NCI-H446 (cell line): Measurements from ENCODE around the gene TYW1.
"Not testable (repeated sequence)": the region's sequence is repeated elsewhere in the genome, so short reads cannot be mapped to it uniquely, and the experiment has no call there.

Experiments used
- DNase-seq, 2 experiments: peaks; one replicate each; lab custom pipeline; 2025; lab: John Stamatoyannopoulos, UW

TYW1 gene

GRCh38 chr7:66996444-66997191 is at the start of gene TYW1:
Gene TYW1 (plus strand): TSS chr7:66996833. CDS start chr7:66996979, 146 bp downstream.
- peak; percentile 95 to 98 for DNase-seq

DNA sequence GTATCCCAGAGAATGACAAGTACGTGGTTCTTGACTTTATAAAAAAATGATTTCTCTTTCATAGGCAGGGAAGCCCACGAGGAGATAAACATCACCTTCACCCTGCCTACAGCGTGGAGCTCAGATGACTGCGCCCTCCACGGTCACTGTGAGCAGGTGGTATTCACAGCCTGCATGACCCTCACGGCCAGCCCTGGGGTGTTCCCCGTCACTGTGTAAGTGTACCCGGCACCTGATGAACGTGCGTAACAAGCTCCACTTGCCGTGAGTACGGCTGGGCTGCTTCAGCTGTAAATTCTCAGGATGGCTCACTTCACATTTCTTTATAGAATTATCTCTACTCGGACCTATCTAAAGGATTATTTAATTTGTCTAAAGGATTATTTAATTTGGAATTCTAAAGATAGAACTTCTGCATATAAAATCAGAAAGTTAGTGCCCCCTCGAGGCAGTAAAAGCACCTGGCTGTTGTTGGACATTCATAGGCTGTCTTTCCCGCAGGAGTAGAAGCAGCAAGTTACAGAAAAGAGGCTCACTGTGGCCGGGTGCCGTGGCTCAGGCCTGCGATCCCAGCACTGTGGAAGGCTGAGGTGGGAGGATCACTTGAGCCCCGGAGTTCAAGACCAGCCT is 48.0 kb upstream of the TYW1 start:
- DNase-seq: no peak

GRCh38 chr7:66950311-66950710 is 46.3 kb upstream of the TYW1 start:
- no peak for DNase-seq

- DNase-seq: no peak
These were observed 45.9 kb upstream of the TYW1 start for GRCh38 chr7:66950763-66951162.

DNA sequence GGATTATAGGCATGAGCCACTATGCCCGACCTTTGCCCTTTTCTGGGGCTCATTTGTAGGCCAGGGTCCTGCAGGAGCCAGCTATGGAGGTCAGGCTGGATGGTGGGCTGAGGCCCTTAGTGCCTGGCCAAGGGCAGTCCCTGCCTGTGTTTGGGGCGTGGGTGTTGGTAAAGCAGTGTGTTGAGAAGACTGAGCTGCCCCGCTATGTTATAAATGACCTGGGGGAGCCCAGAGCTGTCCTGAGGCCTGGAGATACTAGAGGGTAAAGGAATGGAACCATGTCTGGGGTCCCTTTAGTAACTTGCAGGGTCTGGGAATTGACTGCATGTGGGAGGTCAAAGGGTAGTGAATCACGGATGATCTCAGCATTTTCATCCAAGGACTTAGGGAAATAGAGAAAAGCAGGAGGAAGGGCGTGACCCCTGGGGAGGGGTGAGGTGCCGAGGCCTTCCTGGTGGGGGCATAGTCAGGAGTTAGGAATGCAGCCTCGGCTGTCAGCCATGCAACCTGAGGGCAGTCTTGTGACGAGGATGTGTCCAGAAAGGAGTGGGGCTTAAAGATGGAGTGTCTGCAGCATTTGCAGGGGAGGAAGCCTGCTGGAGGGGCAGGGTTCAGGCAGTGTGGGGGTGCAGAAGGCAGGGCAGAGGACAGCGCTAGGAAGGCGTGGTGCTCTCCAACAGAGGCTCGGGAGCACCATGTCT is 44.1 kb upstream of the TYW1 start:
- DNase-seq: no peak

DNA sequence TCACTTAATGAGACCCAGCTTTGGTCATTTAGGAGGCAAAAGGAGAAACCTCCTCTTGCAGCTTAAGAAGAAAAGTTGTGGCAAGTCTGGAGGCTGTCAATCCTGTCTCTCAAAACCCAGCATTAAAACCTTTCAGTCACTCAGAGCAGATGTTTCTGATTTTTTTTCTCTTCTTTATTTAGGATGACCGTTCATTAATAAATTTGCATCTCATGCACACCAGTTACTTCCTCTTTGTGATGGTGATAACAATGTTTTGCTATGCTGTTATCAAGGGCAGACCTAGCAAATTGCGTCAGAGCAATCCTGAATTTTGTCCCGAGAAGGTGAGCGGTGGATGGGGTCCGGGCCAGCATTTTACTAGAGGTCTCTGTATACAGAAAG is 43.6 kb upstream of the TYW1 start:
- no peak for DNase-seq

DNA sequence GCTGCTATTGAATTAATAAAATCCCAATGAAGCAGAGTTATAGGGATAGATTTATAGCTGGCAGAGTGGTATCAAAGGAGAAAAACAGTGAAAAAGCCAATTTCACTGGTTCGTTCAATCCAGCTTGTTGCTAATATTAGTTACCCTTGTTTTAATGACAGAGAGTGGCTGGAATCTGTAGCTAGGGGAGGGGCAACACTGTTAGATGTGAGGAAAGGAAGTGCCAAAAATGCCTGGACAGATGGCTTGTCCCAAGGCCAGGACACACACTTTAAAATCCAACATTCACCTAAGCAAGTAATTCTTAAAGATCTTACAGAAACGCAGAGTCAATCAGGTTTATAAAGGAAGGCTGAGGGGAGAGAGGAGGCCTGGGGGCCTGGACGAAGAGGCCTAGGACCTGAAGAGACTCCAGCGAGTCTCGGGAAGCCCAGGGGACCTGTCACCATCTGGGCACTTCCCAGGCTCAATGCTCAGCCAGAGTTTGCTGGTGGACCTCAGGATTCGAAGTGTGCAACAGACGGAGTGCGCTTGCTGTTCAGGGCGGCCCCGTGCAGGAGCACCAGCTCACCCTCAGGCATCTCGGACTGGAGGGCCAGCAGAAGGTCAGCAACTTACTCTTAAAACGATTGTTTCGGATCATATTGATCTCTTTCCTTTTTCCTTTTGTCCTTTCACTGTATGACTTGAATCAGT is 38.9 kb upstream of the TYW1 start:
- no peak for DNase-seq

DNA sequence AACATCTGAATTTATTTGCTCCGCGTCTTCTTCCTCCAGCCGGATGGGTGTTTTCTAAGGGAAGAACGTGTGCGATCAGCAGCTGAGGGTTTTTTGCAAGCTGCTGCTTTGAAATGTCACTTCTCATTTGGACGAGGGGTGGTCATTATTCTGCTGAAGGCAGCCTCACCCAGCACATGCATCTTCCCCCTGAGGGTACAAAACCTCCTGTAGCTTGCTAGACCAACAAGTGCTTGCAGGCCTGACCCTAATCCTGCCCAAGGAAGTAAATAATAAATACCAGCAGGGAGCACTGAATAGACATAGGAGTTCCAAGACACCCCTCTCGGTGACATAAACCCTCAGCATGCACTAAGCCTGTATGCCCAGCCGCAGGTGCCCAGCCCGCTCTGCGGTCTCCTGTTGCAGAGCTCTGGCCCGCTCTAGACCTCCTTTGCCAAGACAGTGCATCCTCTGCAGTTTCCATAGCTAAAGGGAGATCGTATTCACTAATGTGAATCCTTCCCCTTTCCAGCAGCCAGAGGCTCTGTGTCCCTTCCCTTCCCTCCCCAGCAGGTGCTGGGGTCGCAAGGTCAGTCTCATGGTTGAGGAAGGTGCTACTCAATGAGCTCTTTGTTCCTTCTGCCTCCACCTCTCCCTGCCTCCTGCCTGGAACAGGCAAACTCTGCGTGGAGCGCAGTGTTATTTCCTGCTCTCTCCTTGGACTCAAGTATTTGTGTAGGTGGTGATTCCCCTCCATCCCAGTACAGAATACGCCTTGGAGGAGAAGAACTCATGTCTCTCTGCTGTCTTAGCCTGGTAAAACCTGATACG is 37.9 kb upstream of the TYW1 start:
- no peak for DNase-seq

DNA sequence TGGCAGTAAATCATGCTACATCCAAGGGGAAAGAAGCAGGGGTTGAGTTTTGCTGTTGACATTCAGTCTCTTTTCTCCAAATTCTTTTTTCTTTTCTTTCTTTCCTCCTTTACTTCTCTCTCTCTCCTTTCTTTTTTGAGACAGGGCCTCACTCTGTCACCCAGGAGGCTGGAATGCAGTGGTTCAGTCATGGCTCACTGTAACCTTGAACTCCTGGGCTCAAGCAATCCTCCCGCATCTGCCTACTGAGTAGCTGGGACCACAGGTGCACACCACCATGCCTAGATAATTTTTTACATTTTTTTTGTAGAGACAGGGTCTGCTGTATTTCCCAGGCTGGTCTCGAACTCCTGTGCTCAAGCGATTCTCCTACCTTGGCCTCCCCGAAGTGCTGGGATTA is 36.4 kb upstream of the TYW1 start:
- no peak for DNase-seq

DNA sequence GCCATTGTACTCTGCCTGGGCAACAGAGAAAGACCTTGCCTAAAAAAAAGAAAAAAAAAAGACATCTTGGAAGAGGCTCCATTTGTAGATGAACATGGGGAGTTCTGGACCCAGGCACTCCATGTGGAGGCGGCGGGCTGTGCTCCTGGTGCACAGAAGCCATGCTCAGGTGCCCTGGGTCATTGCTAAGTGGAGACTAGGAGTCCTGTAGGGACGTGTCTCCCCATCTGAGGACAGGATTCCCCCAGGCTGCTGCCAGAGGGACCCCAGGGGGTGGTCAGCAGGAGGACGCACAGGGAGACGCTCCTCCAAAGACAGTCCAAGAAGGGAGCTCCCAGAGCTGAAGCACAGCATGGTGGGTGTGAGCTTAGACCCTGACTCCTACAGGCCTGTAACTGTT is 35.5 kb upstream of the TYW1 start:
- DNase-seq: no peak

DNA sequence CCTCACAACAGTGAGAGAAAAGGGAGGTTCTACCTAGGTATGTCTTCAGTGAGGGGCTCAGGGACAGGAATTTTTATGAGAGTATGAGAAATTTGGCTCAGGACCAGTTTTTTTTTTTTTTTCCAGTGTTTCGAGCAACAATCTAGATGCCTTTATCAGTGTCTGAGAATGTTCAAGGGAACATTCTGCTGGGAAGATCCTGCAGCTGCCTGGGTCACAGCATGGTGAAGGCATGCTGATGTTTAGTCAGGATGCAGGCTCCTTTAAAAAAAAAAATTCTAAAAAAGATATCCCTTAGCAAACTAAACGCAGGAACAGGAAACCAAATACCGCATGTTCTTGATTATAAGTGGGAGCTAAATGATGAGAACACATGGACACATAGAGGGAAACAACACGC is 32.2 kb upstream of the TYW1 start:
- DNase-seq: no peak

DNA sequence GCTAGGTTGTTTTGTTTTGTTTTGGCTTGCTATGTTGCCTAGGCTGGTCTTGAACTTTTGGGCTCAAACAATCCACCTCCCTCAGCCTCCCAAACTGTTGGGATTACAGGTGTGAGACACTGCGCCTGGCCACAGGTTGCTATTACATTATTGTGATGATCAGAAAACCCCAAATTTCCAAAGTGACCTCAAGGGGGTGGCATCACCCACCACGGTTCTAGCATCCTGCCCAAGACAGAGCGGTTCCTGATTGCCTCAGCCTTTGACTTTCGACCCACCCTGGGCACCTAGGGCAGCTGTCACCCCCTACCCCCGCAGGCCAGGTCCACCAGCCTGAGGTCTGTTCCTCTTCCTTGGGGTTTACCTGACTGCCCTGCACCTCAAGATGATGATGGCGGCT is 29.6 kb upstream of the TYW1 start:
- DNase-seq: no peak

GRCh38 chr7:66969001-66969400 is 27.6 kb upstream of the TYW1 start:
- not testable (repeated sequence) for DNase-seq

DNA sequence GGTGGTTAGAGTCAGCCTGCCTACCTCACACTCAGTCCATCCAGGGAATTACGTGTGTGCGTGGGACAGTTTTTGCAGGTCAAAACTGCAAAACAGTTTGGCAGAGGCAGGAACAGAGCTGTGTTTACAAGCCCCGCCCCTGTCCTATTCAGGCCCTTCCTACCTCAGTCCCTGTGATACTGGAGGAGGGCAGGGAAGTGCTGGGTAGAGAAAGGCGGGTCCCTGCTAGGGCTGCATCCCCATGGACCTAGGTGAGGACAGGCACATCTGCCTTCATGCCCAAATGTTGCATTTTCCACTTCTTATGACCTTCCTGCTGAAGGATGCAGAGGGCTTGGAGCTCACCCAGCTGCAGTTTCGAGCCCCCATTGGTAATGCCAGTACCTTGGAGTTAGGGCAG is 26.3 kb upstream of the TYW1 start:
- DNase-seq: no peak

GRCh38 chr7:66974986-66975590 is 21.5 kb upstream of the TYW1 start:
- DNase-seq: no peak

DNA sequence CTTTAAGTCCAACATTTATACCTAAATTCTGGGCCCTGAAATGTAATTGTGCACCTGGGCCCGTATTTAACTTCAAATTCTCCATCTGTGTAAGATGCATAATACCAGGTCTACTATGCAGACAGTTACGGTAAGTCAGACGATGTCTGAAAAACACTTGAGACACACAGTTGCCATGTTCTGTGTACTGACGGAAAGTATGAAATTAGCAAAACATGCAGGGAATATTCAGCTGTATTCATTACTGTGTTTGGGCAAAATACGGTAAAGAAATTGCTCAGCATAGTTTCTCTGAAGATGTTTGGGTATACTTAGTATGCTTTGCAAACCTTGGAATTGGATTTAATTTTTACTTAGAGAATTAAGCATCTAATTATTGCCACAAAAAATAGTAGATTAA is 18.3 kb upstream of the TYW1 start:
- DNase-seq: not testable (repeated sequence)

GRCh38 chr7:66979013-66979412 is 17.6 kb upstream of the TYW1 start:
- DNase-seq: not testable (repeated sequence)

DNA sequence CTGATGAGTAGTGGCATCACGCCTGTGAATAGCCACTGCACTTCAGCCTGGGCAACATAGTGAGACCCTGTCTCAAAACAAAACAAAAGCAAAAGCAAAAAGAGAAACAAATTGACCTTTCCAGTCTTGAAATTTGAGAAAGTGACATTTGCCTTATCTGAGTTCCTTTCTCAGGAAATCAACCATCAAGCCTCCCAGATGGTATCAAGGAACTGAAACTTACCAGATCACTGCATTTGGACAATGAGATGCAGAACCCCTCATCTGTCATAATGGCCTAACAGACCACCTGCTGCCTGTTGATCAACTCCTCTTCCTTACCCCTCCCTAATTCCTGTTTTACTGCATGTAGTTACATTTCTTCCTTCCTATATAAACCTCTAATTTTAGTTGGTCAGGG is 16.3 kb upstream of the TYW1 start:
- DNase-seq: not testable (repeated sequence)

GRCh38 chr7:66989552-66989951 is 7.1 kb upstream of the TYW1 start:
- DNase-seq: not testable (repeated sequence)

DNA sequence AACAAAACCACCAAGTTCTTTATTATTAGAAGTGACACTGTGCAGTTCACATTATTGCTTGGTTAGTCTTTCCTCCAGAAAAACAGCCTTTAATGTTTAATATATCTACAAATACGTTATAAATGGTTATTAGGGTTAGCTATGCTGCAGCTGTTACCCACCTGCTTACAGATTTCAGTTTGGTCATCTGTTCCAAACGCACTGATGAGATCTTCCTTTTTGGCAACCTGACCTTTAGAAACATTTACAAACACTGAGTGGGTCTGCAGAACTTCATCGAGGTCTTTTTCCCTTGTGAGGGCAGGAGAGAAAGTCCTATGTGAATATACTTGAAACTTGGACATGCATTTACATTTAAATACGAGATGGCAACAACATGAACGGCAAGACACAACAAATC is 2.6 kb upstream of the TYW1 start:
- DNase-seq: not testable (repeated sequence)

- peak; percentile 4 to 7 for DNase-seq
These were observed 2.0 kb upstream of the TYW1 start for GRCh38 chr7:66994691-66995049.
